Effector memory CD4-positive, alpha-beta T cell (primary cell): ENCODE results near the gene FADS3.

Experiments
- DNase-seq, 3 donors: peaks; one replicate each; pipeline ENCODE4 v3.0.0-alpha.2; 2020
- H3K27ac ChIP-seq: 2 replicates; pipeline ENCODE4 v1.7.0; 2013; ENCODE audit warnings: mild to moderate bottlenecking, low read length, moderate library complexity; ENCODE audit not compliant: insufficient read depth, poor library complexity, severe bottlenecking
- H3K27me3 ChIP-seq: replicated peaks from 2 replicates; pipeline ENCODE4 v1.7.0; 2013; ENCODE audit warnings: mild to moderate bottlenecking, low read length; ENCODE audit not compliant: insufficient read depth, control insufficient read depth, poor library complexity, severe bottlenecking
- H3K36me3 ChIP-seq: 2 replicates; pipeline ENCODE4 v1.7.0; 2013; ENCODE audit warnings: mild to moderate bottlenecking, low read length, moderate library complexity; ENCODE audit not compliant: control insufficient read depth, insufficient read depth
- H3K4me1 ChIP-seq: 2 replicates; pipeline ENCODE4 v1.7.0; 2013; ENCODE audit warnings: low read length, mild to moderate bottlenecking; ENCODE audit not compliant: control insufficient read depth, insufficient read depth, poor library complexity, severe bottlenecking
- H3K4me3 ChIP-seq: 2 replicates; pipeline ENCODE4 v1.7.0; 2013; ENCODE audit warnings: low read length, low read depth, mild to moderate bottlenecking; ENCODE audit not compliant: insufficient read depth, poor library complexity, severe bottlenecking
- H3K9me3 ChIP-seq: 2 replicates; pipeline ENCODE4 v1.7.0; 2013; ENCODE audit warnings: mild to moderate bottlenecking, low read length, moderate library complexity; ENCODE audit not compliant: control insufficient read depth

The FADS3 gene

GRCh38 chr11:61869708-61870451 lies 21.5 kb downstream of the FADS3 start:
- Histone ChIP-seq H3K27ac (no peak overlapping the region), H3K27me3 (no peaks in the 10 kb centered on the region), H3K4me3 (no peak overlapping the region), H3K36me3 (no peaks in the 10 kb centered on the region), H3K9me3 (no peaks in the 10 kb centered on the region), H3K4me1 (peaks cover 8% of the 10 kb centered on the region)
- DNase-seq: no peak

GRCh38 chr11:61869429-61869707 lies 22.0 kb downstream of the FADS3 start:
- no peaks in the 10 kb centered on the region for H3K9me3 ChIP-seq
- no peak overlapping the region for H3K4me3 ChIP-seq
- no peak for DNase-seq
- H3K27me3 ChIP-seq: no peaks in the 10 kb centered on the region
- H3K27ac ChIP-seq: no peak overlapping the region
- H3K36me3 ChIP-seq: no peaks in the 10 kb centered on the region
- H3K4me1 ChIP-seq: peaks cover 8% of the 10 kb centered on the region

- Histone ChIP-seq H3K27me3 (no peaks in the 10 kb centered on the region), H3K36me3 (no peaks in the 10 kb centered on the region), H3K9me3 (no peaks in the 10 kb centered on the region), H3K4me3 (no peak overlapping the region), H3K27ac (no peak overlapping the region), H3K4me1 (peaks cover 8% of the 10 kb centered on the region)
- DNase-seq: no peak
Measured at GRCh38 chr11:61868571-61869428, 22.5 kb downstream of the FADS3 start.

- DNase-seq: no peak
- H3K36me3 ChIP-seq: no peaks in the 10 kb centered on the region
Measured at GRCh38 chr11:61866958-61867343, 24.4 kb downstream of the FADS3 start.

GRCh38 chr11:61866231-61866957 lies 25.0 kb downstream of the FADS3 start:
- no peak overlapping the region for H3K27ac ChIP-seq
- H3K4me1 ChIP-seq: peaks cover 6% of the 10 kb centered on the region
- DNase-seq: no peak
- H3K9me3 ChIP-seq: no peaks in the 10 kb centered on the region
- no peaks in the 10 kb centered on the region for H3K36me3 ChIP-seq
- no peaks in the 10 kb centered on the region for H3K27me3 ChIP-seq
- H3K4me3 ChIP-seq: no peak overlapping the region

More at GRCh38 chr11:61866958-61867343, 24.4 kb downstream of the FADS3 start:
- H3K9me3 ChIP-seq: no peaks in the 10 kb centered on the region
- H3K27me3 ChIP-seq: no peaks in the 10 kb centered on the region
- H3K4me1 ChIP-seq: peaks cover 8% of the 10 kb centered on the region
- H3K27ac ChIP-seq: no peak overlapping the region
- no peak overlapping the region for H3K4me3 ChIP-seq

- Histone ChIP-seq H3K4me3 (no peak overlapping the region), H3K9me3 (no peaks in the 10 kb centered on the region), H3K27ac (no peak overlapping the region), H3K27me3 (no peaks in the 10 kb centered on the region), H3K36me3 (no peaks in the 10 kb centered on the region), H3K4me1 (no peaks in the 10 kb centered on the region)
- no peak for DNase-seq
Measured at GRCh38 chr11:61864814-61865775, 26.2 kb downstream of the FADS3 start.

- no peaks in the 10 kb centered on the region for H3K36me3 ChIP-seq
Measured at GRCh38 chr11:61863548-61864081, 27.7 kb downstream of the FADS3 start.

GRCh38 chr11:61862714-61863547 lies 28.4 kb downstream of the FADS3 start:
- Histone ChIP-seq H3K27ac (no peak overlapping the region), H3K4me3 (no peak overlapping the region), H3K9me3 (no peaks in the 10 kb centered on the region), H3K36me3 (no peaks in the 10 kb centered on the region), H3K4me1 (no peaks in the 10 kb centered on the region), H3K27me3 (no peaks in the 10 kb centered on the region)
- no peak for DNase-seq

More at GRCh38 chr11:61863548-61864081, 27.7 kb downstream of the FADS3 start:
- no peaks in the 10 kb centered on the region for H3K27me3 ChIP-seq
- H3K27ac ChIP-seq: no peak overlapping the region
- no peaks in the 10 kb centered on the region for H3K4me1 ChIP-seq
- no peak overlapping the region for H3K4me3 ChIP-seq
- no peak for DNase-seq
- H3K9me3 ChIP-seq: no peaks in the 10 kb centered on the region
